GM12878 (cell line): Measurements from ENCODE around the gene CSTPP1.

Experiments
- CTCF ChIP-seq, 3 experiments: IDR thresholded peaks in 2 of 3; conservative IDR thresholded peaks in 1 of 3; 2 replicates each; pipeline ENCODE4 v1.5.1; 2011; ENCODE audit warnings: low read depth in 3 of 3, low read length in 3 of 3, mild to moderate bottlenecking in 3 of 3, control low read depth in 2 of 3, moderate library complexity in 2 of 3, inconsistent platforms in 1 of 3, mixed read lengths in 1 of 3; ENCODE audit not compliant: control insufficient read depth in 2 of 3, insufficient read depth in 1 of 3; ENCODE audit errors: extremely low read depth in 1 of 3
- FOS ChIP-seq: IDR thresholded peaks from 3 replicates; pipeline ENCODE4 v1.6.1; 2011; ENCODE audit warnings: borderline replicate concordance; ENCODE audit not compliant: insufficient read length; ENCODE audit errors: extremely low read depth
- MAX ChIP-seq: IDR thresholded peaks from 2 replicates; pipeline ENCODE4 v1.6.1; 2012; ENCODE audit warnings: low read depth, low read length, improper control_type of control experiment
- MXI1 ChIP-seq: fragments of 150-350 bp; IDR thresholded peaks from 2 replicates; pipeline ENCODE4 v1.6.1; 2011; ENCODE audit warnings: low read depth, mild to moderate bottlenecking, inconsistent platforms, low read length, improper control_type of control experiment
- RAD21 ChIP-seq: IDR thresholded peaks from 2 replicates; pipeline ENCODE4 v1.6.1; 2011; ENCODE audit warnings: mild to moderate bottlenecking, low read depth, low read length, moderate library complexity; ENCODE audit not compliant: insufficient read depth

- TF ChIP-seq MAX = no peak
- no peak for TF ChIP-seq FOS
- TF ChIP-seq MXI1 = no peak
- TF ChIP-seq CTCF (IDR thresholded peaks at IDR 0.05 in 2 of 3, conservative IDR thresholded peaks at IDR 0.05 in 1 of 3; ENCODE audit: control insufficient read depth in 2 of 3, extremely low read depth in 1 of 3, insufficient read depth in 1 of 3, low read depth in 3 of 3, low read length in 3 of 3) = no peak
- TF ChIP-seq RAD21 = no peak
These were observed 120.8 kb downstream of the CSTPP1 start for GRCh38 chr11:47057365-47057764.
